ENCODE data around the gene CBY3.
"Not testable (repeated sequence)": the region's sequence is repeated elsewhere in the genome, so short reads cannot be mapped to it uniquely, and the experiment has no call there.

DNA sequence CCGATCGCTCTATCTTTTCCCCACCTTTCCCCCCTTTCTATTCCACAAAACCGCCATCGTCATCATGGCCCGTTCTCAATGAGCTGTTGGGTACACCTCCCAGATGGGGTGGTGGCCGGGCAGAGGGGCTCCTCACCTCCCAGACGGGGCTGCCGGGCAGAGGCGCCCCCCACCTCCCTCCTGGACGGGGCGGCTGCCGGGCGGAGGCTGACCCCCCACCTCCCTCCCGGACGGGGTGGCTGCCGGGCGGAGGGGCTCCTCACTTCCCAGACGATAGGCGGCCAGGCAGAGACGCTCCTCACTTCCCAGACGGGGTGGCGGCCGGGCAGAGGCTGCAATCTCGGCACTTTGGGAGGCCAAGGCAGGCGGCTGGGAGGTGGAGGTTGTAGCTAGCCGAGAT is 30.6 kb downstream of the CBY3 start:
- not testable (repeated sequence) for TF ChIP-seq SUZ12 (IDR thresholded peaks at IDR 0.05; ENCODE audit: extremely low read depth, insufficient read depth, insufficient read length); ZNF274 (IDR thresholded peaks at IDR 0.05; ENCODE audit: low read depth, low read length)

All from NT2/D1 (cell line).